Colonic mucosa (tissue), 4 donors: ENCODE data around the gene PAFAH1B1. TPM values are rescaled to one million over a fixed set of nuclear protein-coding genes. Genes with fewer than 3 reads are reported as not detected.

Experiments
- DNase-seq: peaks from one replicate; pipeline ENCODE4 v3.0.0-alpha.2; 2020
- H3K27ac ChIP-seq: fragments of 200-600 bp; one replicate; pipeline ENCODE4 v1.8.0; 2021
- H3K27me3 ChIP-seq: fragments of 200-600 bp; one replicate; pipeline ENCODE4 v1.8.0; 2021
- H3K36me3 ChIP-seq: fragments of 200-600 bp; one replicate; pipeline ENCODE4 v1.8.0; 2021
- H3K4me1 ChIP-seq: fragments of 200-600 bp; one replicate; pipeline ENCODE4 v1.8.0; 2021; ENCODE audit warnings: mild to moderate bottlenecking
- H3K4me3 ChIP-seq: fragments of 200-600 bp; one replicate; pipeline ENCODE4 v1.8.0; 2021
- H3K9ac ChIP-seq, 2 donors: one replicate each; pipeline ENCODE4 v1.7.0; 2013; ENCODE audit warnings: control low read depth in 2 of 2, low read depth in 2 of 2, low read length in 2 of 2
- H3K9me3 ChIP-seq: fragments of 200-600 bp; one replicate; pipeline ENCODE4 v1.8.0; 2021
- intact Hi-C: fragments of 100-400 bp; cut with DNase I; formaldehyde crosslinking; loops from one replicate; pipeline ENCODE4 v1.14.1; 2022
- total RNA-seq, 2 donors: library from RNA; stranded (reverse); fragmentation: NEBNext Ultra II Directional in 1 of 2; extraction: Animal tissue kit (Norgen Biotek cat#: 25700) in 1 of 2; gene quantifications; one replicate each; pipeline ENCODE4 v1.2.1, GENCODE V29; 2021
- TF ChIP-seq, protein P1 (sequence below): fragments of 200-600 bp; IDR thresholded peaks from one replicate; pipeline ENCODE4 v1.8.0; 2022; ENCODE audit warnings: antibody characterized with exemption, mild to moderate bottlenecking
- donor health status: healthy.
- donor health status: DM: no; HTN: no; CAD: no.
- donor health status: DM: no; HTN: no; CAD: no.

Gene PAFAH1B1
- total RNA-seq, 2 donors from 2014 or later = 102 to 155 TPM

DNA sequence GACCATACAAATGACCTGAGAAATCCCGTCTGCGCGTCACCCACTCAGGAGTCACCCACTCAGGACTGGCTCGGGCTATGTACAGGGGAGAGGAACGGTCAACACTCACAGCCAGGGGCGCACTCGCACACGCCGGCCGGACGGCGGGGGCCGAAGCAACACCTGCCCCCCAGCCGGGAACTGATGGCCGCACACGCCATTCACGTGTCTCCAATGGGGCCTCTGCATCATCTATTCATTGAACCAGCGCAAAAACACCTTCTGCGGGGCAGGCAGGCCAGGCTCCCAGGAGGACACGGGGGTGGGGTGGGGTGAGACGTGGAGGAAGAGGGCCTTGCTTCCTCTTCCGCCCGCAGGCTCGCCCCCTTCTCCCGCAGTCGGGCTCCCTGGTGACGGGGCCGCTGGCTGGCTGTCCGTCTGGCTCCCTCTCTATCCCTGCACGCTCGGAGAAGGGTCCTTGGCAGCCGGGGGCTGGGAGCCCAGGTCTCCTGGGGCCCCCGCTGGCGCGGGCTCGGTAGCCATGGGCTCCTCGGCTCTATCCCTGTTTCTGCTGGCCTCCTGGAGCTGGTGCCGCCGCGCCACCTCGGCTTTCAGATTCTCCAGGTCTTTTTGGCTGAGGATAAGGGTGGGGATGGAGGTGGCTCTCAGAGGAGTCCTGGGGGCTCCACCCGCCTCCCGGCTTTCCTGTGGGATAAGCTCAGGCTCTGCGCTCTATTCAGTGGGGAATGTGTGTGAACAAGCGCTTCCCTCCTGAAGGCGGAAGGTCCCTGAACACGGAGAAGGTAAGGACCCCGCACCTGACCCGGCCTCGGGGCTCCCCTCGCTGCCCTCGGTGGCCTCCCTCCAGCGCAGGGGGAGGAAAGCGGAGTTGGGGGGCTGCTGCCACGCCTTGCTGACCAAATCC is 97.0 kb downstream of the PAFAH1B1 start:
- H3K9me3 ChIP-seq = no peaks in the 10 kb centered on the region
- no peak overlapping the region for H3K4me3 ChIP-seq
- intact Hi-C loops = no loop called here
- TF ChIP-seq, protein P1, sequence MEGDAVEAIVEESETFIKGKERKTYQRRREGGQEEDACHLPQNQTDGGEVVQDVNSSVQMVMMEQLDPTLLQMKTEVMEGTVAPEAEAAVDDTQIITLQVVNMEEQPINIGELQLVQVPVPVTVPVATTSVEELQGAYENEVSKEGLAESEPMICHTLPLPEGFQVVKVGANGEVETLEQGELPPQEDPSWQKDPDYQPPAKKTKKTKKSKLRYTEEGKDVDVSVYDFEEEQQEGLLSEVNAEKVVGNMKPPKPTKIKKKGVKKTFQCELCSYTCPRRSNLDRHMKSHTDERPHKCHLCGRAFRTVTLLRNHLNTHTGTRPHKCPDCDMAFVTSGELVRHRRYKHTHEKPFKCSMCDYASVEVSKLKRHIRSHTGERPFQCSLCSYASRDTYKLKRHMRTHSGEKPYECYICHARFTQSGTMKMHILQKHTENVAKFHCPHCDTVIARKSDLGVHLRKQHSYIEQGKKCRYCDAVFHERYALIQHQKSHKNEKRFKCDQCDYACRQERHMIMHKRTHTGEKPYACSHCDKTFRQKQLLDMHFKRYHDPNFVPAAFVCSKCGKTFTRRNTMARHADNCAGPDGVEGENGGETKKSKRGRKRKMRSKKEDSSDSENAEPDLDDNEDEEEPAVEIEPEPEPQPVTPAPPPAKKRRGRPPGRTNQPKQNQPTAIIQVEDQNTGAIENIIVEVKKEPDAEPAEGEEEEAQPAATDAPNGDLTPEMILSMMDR = no peak
- H3K27me3 ChIP-seq = no peaks in the 10 kb centered on the region
- H3K4me1 ChIP-seq = no peaks in the 10 kb centered on the region
- no peak overlapping the region for H3K9ac ChIP-seq
- peak; percentile 17 for DNase-seq
- peaks cover 12% of the 10 kb centered on the region for H3K36me3 ChIP-seq
- H3K27ac ChIP-seq = no peak overlapping the region

DNA sequence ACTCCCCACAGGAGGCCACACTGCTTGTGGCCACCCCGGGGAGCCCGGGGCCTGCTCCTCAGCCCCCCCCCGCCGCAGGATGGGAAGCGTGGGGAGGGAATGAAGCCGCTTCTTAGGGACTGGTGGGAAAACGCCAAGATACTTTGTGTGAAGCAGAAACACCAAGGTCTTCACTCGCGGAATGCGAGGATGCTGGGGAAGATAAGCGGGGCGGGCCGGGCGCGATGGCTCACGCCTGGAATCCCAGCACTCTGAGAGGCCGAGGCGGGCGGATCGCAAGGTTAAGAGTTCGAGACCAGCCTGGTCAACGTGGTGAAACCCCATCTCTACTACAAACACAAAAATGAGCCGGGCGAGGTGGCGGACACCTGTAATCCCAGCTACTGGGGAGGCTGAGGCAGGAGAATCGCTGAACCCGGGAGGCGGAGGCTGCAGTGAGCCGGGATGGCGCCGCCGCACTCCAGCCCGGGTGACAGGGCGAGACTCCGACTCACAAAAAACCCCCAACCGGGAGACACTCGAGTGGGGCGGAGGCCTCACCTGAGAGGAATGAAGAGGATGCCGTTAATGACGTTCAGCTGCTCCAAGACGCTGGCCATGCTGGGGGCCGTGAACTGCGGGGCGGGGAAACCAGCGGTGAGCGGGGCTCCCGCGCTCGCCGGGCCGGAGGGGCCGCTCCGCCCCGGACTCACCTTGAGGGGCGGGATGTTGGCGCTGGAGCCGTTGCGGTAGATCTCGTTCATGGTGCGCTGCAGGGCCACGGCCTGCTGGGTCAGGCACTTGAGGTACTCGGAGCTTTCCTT is 97.8 kb downstream of the PAFAH1B1 start:
- intact Hi-C loops = no loop called here
- Histone ChIP-seq H3K4me1 (no peaks in the 10 kb centered on the region), H3K27me3 (no peaks in the 10 kb centered on the region), H3K4me3 (no peak overlapping the region), H3K36me3 (peaks cover 12% of the 10 kb centered on the region), H3K9me3 (no peaks in the 10 kb centered on the region), H3K27ac (no peak overlapping the region), H3K9ac (no peak overlapping the region)
- TF ChIP-seq, protein P1 = no peak
- DNase-seq = peak; percentile 16

DNA sequence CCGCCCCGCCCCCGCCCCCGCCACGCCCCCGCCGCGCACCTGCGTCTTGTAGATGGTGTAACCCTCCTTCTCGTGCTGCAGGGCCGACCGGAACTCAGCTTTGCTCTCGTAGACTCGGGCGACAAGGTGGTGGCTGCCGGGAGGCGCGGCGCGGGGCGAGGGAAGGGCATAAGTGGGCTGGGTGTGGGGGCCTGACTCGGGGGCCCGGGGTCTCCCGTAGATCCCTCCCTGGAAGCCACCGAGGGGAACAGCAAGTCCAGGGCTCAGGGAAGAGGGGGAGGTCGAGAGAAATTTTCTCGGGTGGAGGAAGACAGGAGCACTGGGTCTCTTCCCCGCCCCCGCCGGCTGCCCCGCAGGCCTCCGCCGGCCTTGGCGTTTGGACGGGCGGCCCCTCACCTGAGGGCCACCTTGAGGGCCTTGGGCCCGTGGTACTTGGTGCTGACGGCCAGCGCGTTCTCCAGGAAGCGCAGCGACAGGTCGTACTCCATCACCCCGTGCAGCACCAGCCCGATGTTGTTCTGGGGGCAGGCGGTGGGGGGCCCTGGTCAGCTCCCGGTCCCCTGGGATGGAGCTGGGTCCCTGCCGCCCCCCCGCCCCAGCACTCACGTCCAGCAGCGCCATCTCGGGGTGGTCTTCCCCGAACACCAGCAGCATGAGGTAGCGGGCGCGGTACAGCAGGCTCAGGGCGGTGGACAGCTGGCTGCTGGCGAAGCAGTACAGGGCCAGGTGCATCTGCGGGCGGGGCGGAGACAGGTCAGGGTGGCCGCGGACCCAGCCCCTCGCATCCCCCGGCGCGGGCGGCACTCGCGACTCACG is 98.7 kb downstream of the PAFAH1B1 start:
- intact Hi-C loops = no loop called here
- H3K36me3 ChIP-seq = peaks cover 12% of the 10 kb centered on the region
- DNase-seq = peak; percentile 16
- no peak overlapping the region for H3K9ac ChIP-seq
- TF ChIP-seq, protein P1 = no peak
- no peak overlapping the region for H3K4me3 ChIP-seq
- H3K27ac ChIP-seq = no peak overlapping the region
- no peaks in the 10 kb centered on the region for H3K9me3 ChIP-seq
- no peaks in the 10 kb centered on the region for H3K4me1 ChIP-seq
- no peaks in the 10 kb centered on the region for H3K27me3 ChIP-seq

DNA sequence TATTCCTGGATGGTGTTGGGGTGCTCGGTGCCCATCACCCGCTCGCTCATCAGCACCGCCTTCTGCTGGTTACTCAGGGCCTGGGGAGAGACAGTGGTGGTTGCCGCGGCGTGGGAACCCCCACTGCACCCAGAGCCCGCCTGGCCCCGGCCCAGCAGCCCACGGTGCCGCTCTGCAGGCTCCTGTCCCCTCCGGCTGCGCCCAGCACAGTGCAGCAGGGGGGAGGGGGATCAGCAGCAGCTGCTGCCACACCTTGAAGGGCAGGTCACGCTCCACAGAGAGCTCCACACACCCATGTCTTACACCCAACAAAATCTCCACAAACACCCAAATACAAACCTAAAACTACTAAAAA is 99.3 kb downstream of the PAFAH1B1 start:
- intact Hi-C loops = no loop called here
- H3K4me1 ChIP-seq = no peaks in the 10 kb centered on the region
- H3K4me3 ChIP-seq = no peak overlapping the region
- no peak overlapping the region for H3K27ac ChIP-seq
- no peak overlapping the region for H3K9ac ChIP-seq
- H3K9me3 ChIP-seq = no peaks in the 10 kb centered on the region
- TF ChIP-seq, protein P1 = no peak
- no peak for DNase-seq
- peaks cover 14% of the 10 kb centered on the region for H3K36me3 ChIP-seq
- H3K27me3 ChIP-seq = no peaks in the 10 kb centered on the region
